Measurements from ENCODE around the gene PODXL2.

Gene PODXL2

DNA sequence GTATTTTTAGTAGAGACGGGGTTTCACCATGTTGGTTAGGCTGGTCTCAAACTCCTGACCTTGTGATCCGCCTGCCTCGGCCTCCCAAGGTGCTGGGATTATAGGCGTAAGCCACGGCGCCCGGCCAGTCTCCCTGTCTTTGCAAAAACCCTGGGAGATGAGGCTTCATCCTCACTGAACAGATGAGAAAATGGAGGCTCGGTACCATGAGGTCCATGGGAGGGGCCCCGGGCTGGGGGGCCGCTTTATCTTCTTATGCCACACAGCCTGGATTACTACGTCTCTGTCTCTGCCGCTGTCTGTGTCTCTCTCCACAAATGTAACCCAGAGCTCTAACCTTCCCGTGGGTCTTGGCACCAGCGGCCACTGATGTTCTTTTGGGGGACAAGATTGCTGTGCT, 82.9 kb downstream of the PODXL2 start:
- no peak for DNase-seq

DNA sequence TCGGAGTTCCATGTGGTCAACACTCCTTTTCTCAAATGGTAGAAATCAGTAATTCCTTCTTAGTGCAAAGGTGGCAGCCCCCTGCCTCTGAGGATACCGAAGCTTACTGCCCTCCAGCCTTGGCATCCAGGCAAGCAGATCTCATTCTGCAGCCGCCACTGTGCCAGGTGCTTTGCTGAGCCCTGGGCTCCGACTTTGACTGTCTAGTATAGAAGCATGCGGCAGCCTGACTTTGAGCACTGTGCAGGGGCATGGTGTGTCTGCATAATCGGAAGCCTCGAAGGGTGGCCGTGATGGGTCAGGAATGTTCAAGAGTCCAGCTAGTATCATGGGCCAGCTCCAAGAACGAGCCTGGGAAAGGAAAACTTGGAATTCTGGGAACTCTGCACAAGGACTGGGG, 83.5 kb downstream of the PODXL2 start:
- DNase-seq, result no peak

DNA sequence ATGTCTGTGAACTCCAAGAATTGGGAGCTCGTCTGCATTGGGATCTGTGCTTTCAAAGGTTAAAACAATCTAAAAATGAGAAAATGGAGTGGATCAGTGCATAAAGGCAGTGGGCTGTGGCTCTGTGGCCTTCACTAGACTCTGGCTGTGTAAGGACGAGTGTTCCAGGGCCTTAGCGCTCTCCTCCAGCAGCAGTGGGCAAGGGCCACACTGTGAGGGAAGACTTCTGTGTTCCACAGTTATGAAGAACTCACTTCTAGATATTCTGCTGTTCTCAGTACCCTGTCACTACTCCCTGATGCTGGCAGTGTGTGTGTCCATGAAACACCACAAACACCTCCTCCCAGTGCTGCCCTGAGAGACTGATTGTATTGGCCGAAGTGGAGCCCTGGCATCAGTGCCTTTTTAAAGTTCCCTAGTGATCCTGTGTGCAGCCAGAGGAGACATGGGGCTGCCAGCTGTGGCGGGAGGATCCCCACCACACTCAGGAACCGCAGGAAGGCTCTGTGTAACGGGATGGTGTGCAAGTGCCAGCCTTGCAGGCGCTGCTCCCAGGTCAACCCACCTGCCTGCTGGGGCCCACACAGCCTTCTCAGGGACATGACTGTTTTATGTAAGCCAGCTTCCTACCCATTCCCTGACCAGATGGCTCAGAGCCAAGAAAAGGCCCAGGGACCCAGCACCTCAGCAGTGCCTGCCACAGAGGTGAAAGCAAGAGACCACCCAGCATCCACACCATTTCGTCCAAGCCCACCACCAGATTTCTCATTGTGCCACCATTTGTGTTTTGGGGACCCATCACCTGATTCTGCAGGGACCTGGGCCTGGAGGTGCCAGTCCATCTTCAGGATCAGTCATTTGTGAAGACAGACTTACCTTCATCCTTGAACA, 84.1 kb downstream of the PODXL2 start:
- DNase-seq, result no peak

DNA sequence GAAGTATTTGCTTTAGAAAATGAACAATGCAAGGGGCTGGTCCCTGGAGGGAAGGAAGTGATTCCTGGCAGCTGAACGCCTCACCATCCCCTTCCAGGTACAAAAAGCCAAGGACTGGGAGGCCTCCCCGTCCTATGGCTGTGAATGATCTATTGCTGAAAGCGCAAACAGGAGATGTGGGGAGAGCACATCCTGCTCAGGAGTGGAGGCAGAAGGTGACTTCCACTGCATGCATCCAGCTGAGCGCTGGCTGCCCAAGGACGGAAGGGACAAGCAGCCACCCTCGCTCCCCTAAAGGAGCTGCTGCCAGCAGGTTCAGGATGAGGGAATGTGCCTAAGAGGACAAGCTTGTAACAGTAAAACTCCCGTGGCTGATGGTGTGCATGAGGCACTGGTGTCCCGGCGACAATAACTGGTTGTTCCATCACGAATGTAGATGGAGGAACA, 85.2 kb downstream of the PODXL2 start:
- DNase-seq, result no peak

DNA sequence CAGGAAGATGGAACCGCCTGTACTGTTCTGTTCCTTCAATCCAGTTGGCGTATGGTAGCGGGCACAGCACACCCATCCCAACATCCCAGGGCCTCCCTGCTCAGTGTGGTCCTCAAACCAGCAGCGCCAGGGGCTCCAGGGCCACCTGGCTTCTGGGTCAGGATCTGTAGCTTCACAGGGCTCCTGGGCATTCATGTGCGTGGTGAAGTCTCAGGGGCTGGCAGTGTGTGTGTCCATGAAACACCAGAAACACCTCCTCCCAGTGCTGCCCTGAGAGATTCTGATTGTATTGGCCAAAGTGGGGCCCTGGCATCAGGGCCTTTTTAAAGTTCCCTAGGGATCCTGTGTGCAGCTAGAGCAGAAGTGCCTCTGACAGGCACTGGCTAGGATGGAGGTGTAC, 85.9 kb downstream of the PODXL2 start:
- DNase-seq, result no peak

DNA sequence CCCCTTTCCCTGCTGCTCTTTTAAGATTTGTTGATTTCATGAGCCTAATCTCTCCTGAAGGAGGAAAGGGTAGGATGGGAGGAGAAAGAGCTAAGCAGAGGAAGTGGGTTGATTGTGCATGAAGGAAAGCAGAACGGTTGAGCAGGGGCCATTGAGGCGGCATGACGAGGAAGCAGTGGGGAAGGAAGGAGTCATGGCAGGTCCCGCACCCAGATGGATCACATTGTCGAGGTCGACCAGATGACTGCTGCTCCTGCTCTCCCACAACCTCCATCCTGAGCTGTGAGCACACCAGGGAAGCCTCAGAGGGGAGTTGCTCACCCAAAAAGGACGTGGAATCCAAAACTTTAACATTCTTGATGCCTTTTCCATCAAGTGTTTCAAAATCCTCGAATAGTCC, 86.5 kb downstream of the PODXL2 start:
- DNase-seq, result no peak

DNA sequence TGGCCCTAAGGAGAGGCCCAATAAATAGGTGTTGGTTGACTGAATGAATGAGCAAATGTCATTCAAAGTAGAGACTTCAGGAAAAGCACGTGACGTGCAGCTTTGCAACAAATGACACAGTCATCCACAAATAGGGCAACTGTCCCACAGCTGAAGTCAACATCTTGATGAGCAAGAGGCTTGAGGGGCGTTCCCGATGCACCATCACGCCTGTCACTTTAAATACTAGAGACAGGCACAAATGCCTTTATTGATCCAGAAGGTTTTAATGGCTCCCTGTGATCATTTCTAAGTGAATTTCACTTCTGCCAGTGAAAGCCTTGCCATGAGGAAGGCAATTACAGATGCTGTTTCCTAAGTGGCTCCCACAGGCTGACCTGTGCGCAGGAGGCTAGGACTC, 87.4 kb downstream of the PODXL2 start:
- DNase-seq, result no peak

DNA sequence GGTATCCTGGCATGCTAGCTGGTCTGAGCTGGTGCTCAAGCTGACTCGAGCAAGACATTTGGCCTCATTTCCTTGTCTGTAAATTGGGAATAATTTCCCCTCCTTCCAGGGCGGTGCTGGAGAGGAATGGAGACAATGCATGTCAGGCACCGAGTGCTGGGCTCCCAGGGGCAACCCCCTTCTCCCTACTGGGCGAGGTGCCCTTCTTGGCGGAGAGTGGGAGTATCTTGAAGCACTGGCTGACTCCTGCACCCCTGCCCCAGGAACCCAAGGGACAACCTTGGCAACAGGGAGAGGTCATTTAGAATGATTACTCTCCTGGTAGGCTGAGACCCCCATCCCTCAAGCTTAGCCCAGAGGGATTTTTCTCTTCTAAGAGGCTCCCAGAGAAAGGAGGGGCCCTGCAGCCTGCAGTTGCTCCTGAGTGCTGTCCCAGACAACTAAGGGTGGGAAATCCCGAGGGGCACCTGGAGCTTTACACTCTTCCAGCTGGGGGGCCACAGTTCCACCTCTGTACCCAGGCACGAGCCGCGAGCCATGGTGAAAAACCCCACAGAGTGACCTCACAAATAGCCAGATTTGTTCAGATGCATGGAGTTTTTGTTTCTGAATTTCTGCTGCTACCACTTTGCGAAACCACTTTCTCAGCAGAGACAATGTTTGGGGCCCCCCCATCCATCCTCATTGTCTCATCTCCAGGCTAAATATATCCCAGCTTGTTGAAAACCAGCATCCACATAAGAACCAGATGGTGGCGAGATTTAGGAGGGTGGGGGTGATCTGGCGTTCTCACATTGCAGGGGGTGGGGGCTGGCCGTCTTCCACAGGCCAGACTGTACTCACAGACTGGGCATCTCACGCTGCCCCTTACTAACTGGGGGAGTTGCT, 88.6 kb downstream of the PODXL2 start:
- no peak for DNase-seq

DNA sequence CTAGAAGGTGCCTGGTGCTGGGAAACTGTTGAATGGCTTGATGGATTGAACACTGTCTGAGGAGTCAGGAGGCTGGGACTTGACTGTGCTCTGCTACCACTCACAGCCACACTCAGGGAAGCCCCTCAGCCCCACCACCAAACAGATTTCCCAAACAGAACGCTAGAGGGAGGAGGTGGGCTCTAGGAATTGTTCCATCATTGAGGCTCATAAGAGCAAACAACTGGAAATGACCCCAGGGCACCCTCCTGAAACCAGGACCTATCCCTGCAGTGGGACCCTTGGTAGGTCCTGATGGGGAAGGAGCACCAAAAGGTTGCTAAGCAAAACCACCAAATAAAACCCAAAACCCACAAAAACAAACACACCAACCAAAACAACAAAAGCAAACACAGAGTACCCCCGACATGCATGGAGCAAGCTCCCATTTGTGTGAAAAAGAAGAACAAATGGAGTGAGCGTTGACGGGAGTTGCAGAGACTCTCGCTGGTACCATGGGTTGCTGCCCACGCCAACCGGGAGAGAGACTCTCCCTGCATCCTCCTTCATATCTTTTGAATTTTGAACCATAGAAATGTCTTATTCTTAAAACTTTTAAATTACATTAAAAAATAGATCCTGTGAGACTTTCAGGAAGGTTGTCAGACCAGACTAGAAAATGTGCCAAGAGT, 89.4 kb downstream of the PODXL2 start:
- no peak for DNase-seq

DNA sequence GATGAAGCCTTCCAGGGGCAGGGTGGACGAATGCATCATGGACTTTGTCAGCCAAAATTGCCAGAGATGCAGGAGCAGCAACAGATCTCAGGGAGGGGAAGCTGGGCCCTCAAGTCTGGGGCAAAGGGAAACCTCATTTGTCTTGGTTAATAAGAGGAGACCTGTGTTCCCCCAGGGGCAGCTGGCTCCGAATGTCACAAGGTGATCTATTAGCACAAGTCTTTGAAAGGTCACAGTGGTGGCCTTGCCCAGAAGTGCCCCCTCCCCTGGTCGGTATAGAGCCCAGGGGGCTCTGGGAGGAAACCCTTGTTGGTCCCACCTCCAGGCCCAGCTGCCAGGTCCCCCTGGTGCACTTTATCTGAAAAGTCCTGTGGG, 89.9 kb downstream of the PODXL2 start:
- DNase-seq, result no peak

DNA sequence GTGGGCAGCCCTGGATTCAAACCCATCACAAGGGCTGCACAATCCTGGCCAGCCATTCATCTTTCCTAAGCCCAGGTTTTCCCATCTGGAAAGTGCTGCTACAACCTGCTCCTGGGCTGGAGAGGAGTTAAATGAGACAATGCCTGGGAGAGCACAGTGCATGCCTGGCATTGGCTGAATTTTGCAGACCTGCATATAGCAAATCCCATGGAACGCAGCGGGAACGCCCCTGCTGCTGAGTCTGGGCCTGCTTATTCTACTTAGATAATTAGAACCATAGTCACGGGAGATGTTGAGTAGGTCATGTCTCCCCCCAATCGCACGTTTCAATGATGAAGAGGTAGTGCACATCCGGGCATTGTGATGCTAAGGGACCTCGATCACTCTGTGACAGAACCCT, 90.4 kb downstream of the PODXL2 start:
- DNase-seq, result no peak

DNA sequence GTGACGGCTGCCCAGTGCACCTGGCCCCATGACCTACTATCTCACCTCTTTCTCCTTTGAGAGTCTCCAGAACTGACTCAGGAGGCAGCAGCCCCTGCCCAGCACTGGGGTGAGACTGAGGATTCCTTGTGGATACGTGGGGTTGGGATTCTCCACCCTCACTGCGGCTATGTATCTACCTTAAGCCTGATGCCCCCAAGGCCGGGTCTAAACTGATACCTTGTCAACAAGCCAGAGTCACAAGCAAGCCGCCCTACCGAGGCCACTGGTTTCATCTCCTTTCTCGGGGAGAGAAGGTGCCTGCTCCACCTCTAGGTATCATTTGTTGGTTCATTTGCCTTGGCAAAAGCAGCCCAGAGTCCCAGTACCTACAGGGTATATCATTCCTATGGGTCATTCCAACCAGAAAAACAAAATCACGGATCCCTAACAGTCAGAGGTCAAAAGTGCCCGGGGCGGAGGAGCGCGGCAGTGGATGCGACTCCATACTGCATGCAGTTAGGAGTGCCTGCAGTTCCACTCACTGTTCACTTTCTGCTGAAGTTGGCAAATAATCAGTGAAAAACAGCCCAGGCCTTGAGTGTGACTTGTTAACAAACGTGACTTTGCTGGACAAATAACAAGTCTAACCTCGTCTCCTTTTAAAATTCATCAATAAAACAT, 91.3 kb downstream of the PODXL2 start:
- DNase-seq, result no peak

DNA sequence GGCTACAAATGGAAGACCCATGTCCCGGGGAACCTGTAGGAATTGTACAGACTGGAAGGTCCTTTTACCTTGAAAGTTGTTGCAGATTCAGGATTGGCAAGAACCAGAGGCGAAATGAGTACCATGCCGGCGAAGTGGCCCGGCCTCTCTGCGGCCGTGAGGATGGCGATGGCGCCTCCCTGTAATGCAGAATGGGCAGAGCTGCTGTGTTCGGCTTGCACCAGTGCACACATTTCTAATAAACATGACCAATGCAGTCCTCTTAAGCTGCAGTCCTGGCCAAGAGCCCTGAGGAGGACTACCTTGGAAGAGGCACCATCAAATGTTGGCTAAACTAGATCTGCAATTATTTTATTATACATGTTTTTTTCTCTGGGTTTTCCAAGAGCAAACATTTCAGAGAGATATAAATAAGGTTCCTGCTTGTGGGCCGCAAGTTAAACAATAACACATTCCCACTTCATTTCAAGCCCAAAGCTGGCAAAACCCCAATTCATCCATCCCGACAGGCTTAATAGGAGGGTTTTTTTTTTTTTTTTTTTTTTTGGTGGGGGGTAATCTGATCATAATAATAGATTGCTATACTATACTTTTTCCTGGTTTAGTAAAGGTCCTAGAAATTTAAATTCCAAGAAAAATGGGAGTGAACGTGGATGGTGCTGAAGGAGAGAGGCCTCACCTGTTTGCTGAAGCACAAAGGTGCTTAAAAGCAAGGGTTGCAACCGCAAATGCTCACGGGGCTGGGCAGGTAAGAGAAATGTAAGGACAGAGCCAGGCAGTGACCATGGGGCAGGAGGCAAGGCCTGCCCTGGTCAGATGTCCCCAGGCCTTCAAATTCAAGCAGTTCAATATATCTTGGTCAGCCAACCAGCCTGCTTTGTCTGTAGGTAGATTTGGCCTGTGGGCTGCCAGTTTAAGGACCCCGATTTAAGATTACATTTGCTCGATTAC, 92.3 kb downstream of the PODXL2 start:
- no peak for DNase-seq

DNA sequence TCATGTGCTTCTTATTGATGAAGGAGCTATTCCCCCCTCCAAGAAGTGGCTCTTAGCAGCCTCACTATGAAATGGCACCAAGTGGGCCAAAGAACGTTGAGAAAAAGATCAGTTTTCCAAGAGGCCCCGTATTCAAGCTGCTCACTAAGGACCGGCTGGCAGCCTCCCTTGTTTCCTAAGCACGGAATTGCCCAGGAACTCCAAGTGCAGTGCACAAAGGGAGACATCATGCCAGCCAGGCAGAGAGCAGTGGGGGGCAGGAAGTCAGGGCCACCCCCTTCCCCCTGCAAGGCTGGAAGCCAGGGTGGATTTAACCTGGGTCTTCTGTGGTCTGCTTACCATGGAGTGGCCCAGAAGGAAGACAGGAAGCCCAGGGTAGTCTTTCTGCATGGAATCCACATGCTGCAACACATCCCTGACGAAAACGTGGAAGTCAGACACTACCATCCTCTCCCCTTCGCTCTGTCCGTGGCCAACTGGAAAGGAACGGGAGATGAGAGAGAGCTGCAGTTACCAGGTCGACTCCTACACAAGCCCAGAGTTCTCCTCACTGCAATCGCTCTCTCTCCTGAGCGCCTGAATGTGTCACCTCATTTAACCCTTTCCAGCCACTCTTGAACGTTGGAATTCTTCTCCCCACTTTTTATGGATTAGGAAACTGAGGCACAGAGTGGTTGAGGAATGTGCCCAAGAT, 93.3 kb downstream of the PODXL2 start:
- no peak for DNase-seq
